ENCODE data around the gene TPCN2.

Gene TPCN2

DNA sequence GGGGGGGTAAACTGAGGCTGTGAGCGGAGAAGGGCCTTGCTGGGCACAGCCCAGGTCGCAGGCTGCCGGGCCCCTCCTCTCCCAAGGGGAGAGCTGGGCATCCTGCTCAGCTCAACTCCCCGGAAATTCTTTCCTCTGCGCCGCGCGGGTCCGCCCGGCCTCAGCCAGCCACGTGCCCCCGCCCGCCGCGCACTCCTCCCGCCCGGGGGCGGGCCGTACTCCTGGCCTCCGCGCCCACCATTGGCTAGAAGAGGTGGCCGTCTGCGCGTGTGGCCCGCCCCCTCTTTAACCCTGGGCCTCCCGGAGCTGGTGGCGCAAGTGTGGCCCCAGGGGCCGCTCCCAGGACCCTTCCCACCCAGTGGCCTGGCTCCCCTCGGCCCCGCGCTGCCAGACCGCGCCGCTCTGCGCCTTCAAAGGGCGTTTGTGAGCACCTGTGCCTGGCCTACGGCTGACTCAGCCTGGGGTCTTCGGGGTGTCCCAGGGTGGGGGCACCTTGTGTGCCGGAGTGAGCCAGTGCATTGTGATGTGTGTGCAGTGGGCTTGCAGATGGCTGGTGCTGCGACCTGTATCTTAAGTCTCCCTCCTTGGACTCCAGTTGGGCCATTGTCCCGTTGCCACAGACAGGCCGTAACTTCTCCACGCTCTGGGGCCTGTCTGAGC is 37.6 kb upstream of the TPCN2 start:
- Histone ChIP-seq H3K27me3 (ENCODE audit: insufficient read depth, low read length) (no peaks in the 10 kb centered on the region), H3K27ac (ENCODE audit: low read depth, low read length) (peak overlapping the region; percentile 86; the same call in 1 of the 2 replicates), H3K36me3 (ENCODE audit: insufficient read depth, low read length) (no peaks in the 10 kb centered on the region), H3K79me2 (ENCODE audit: control insufficient read depth, insufficient read depth, low read length, unreplicated experiment) (no peaks in the 10 kb centered on the region), H3K4me3 (ENCODE audit: low read depth, low read length) (peak overlapping the region; percentile 81), H3K4me1 (ENCODE audit: control insufficient read depth, insufficient read depth, low read length, unreplicated experiment) (peaks cover 54% of the 10 kb centered on the region), H2AFZ (ENCODE audit: low read length, unreplicated experiment) (peak overlapping the region; percentile 86)

DNA sequence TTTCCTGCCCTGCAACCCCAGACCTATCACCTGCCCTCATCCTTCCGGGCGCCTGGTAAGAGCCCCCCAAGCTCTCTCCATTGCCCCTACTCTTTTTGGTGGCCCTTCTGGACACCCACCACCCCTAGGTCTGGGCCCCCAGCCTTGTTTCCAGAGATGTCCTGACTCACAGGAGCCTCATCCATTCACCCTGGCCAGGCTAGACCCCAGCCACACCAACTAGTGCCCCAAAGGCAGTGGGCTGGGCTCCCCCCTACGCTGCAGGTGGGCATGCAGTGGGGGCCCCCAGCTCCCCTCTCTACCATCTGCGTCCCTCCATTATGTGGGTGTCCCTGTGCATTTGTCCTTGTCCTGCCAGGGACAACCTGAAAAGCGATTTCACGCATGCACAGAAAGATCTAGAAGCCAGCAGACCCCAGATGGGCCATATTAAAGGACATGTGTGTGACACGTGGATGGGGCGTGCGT is 37.1 kb upstream of the TPCN2 start:
- no peaks in the 10 kb centered on the region for H3K79me2 ChIP-seq (ENCODE audit: control insufficient read depth, insufficient read depth, low read length, unreplicated experiment)
- H3K4me1 ChIP-seq (ENCODE audit: control insufficient read depth, insufficient read depth, low read length, unreplicated experiment): peaks cover 54% of the 10 kb centered on the region
- no peak overlapping the region for H3K27ac ChIP-seq (ENCODE audit: low read depth, low read length)
- no peaks in the 10 kb centered on the region for H3K27me3 ChIP-seq (ENCODE audit: insufficient read depth, low read length)
- no peaks in the 10 kb centered on the region for H3K36me3 ChIP-seq (ENCODE audit: insufficient read depth, low read length)
- H2AFZ ChIP-seq (ENCODE audit: low read length, unreplicated experiment): no peak overlapping the region
- peak overlapping the region; percentile 81 for H3K4me3 ChIP-seq (ENCODE audit: low read depth, low read length)

DNA sequence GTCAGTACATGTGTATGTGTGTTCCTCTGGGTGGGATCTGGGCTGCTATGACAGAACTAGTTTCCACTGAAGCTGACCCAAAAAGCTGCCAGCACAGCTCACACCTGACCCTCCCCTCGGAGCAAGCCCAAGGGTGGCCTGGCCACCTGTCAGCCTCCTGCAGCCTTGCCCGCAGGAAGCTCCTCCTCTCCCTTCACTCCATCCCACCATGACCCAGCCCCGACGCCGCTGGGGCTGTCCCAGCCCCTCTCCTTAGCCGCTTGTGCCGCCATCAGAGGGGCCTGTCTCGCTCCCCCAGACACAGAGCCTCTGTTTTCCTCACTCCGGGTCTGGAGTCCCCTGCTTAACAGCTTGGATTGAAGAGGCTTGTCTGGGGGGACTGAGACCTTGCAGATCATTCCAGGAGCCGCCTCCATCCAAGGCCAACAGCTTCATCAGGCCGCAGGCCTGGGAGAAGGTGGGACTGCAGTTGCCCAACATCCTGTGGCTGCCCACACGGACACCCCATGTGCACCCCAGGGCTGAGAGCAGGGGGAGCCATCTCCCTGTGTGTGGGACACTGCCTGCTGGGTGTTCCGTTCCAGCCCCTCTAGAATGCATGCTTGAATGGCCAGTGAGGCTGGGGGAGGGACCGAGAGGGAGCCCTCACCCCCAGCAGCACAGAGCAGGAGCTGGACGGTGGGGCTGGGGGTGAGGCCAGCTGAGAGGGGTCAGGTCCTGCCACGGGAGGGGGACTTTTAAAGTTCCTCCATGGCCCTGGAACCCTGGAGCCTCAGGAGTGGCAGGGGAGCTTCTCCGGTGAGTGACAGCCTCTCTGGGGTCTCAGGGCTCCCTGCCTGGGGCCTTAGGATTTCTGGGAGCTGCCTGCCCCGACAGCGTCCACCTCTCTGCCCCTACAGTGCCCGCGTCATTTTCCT is 36.4 kb upstream of the TPCN2 start:
- Histone ChIP-seq H3K27ac (ENCODE audit: low read depth, low read length) (no peak overlapping the region), H3K4me1 (ENCODE audit: control insufficient read depth, insufficient read depth, low read length, unreplicated experiment) (peaks cover 54% of the 10 kb centered on the region), H2AFZ (ENCODE audit: low read length, unreplicated experiment) (peak overlapping the region; percentile 93), H3K27me3 (ENCODE audit: insufficient read depth, low read length) (no peaks in the 10 kb centered on the region), H3K36me3 (ENCODE audit: insufficient read depth, low read length) (no peaks in the 10 kb centered on the region), H3K79me2 (ENCODE audit: control insufficient read depth, insufficient read depth, low read length, unreplicated experiment) (no peaks in the 10 kb centered on the region), H3K4me3 (ENCODE audit: low read depth, low read length) (peak overlapping the region; percentile 81)

DNA sequence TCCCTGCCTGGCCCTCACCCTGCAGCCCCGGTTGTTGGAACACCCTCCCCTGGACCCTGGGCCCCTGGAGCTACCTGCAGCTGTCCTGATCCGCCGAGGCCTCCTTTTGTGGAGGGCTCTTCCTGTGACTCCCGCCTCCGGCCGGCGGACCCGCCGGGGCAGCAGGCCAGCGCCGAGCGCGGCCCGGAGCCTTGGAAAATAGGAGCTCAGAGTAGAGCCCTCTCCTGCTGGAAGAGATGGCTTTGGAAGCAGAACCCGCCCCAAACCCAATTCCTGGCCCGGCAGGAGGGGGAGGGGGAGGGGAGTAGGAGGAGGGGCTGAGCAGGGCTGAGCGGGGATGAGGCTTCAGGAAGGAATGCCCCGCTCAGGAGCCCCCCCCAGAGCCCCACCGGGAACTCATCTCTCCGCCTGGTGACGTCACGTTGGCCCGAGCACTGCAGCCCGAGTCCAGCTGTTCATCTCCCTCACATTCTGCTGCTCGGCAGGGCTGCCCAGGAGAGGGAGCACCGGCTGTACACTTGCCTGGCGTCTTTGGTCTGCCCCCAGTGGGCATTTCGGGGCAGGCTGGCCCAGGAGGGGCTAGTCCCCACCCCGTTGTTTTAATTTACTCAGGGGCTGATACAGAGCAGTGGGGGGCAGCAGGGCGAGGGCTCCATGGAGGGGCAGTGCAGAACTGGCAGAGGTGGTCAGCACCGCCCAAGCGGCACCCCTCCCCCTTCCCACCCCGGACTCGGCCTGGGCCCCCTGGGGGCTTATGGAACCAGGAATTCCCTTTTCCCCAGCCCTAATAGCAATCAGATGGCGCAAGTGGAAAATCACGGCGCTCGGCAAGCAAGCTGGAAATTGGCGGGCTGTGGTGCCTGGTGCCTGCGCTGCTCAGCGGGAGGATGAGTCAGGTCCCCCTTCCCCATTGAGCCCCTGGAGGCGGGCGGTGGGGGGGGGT is 35.5 kb upstream of the TPCN2 start, which contains the start of gene MRGPRF:
MRGPRF (minus strand) TSS at position 238 of the 943 bp plus-strand sequence. CDS start 3,345 bp downstream, outside the sequence.
- peak within 1 kb of the TSS; percentile 81 for H3K4me3 ChIP-seq (ENCODE audit: low read depth, low read length)

DNA sequence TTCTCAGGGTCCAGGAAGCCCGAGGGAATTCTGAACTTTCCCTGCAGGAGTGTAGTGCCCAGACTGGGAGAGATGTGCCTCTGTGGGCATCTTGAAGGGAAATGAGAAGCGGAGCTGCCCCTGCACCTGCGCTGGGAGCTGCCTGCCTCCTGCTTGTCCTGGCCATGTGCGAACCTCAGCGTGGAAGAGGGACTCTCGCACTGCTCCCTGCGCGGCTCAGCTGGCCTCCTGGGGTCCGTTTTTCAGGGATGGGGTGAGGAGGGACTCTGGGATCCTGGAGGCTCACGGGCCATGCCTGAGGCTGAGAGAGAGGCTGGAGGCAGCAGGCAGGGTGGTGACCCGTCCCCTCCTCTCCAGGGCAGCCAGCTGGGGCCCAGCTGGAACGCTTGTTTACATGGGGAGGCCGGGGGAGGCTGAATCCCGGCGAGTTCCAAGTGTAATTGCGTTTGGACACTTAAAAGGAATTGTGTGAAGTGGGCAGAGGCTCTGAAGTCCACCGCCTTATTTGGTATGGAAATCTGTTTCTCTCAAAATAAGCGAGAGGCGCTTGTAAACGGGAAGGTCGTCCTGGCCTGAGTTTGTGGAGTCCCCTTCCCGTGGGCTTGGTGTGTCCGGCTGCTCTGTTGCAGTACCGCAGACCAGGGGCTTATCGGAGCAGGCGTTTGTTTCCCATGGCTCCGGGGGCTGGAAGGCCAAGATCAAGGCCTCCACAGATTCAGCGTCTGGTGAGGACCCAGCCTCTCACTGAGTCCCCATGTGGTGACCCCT is 34.5 kb upstream of the TPCN2 start:
- Histone ChIP-seq H2AFZ (ENCODE audit: low read length, unreplicated experiment) (no peak overlapping the region), H3K4me1 (ENCODE audit: control insufficient read depth, insufficient read depth, low read length, unreplicated experiment) (peaks cover 36% of the 10 kb centered on the region), H3K79me2 (ENCODE audit: control insufficient read depth, insufficient read depth, low read length, unreplicated experiment) (no peaks in the 10 kb centered on the region), H3K27me3 (ENCODE audit: insufficient read depth, low read length) (no peaks in the 10 kb centered on the region), H3K27ac (ENCODE audit: low read depth, low read length) (no peak overlapping the region), H3K4me3 (ENCODE audit: low read depth, low read length) (no peak overlapping the region), H3K36me3 (ENCODE audit: insufficient read depth, low read length) (no peaks in the 10 kb centered on the region)

More for the DNA sequence above, 35.5 kb upstream of the TPCN2 start, which contains the start of gene MRGPRF:
- Histone ChIP-seq H3K4me1 (ENCODE audit: control insufficient read depth, insufficient read depth, low read length, unreplicated experiment) (peaks cover 45% of the 10 kb centered on the region), H2AFZ (ENCODE audit: low read length, unreplicated experiment) (peak within 1 kb of the TSS; percentile 93), H3K27ac (ENCODE audit: low read depth, low read length) (no peak within 1 kb of the TSS), H3K79me2 (ENCODE audit: control insufficient read depth, insufficient read depth, low read length, unreplicated experiment) (no peaks in the 10 kb centered on the region), H3K36me3 (ENCODE audit: insufficient read depth, low read length) (no peaks in the 10 kb centered on the region), H3K27me3 (ENCODE audit: insufficient read depth, low read length) (no peaks in the 10 kb centered on the region)

DNA sequence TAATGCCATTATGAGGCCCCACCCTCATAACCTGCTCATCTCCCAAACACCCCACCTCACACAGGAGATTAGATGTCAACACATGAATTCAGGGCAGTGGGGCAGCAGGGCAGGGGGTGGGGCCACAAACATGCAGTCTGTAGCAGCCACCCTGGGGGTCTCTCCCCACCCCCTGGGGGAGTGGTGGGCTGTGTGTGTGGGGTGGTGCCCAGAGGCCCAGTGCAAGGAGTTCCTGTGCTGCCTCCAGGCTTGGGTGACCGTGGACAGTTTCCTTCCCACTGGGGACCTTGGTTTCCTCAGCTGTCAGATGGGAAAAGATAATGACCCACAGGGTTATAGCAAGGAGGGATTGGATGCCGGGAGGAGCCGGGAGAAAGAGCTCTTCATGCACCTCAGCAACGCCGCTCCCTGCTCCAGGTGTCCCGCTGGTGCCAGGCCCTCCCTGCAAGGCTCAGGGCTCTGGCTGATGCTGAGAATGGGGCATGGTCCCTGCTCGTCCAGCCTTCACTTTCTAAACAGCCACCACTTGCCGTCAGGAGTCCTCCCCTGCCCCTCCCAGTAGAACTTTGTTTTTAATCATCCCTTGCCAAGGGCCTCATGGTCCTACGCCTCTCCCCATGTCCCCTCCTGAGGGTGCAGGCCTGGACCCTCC is 33.7 kb upstream of the TPCN2 start:
- Histone ChIP-seq H3K4me3 (ENCODE audit: low read depth, low read length) (no peak overlapping the region), H2AFZ (ENCODE audit: low read length, unreplicated experiment) (no peak overlapping the region), H3K27ac (ENCODE audit: low read depth, low read length) (no peak overlapping the region), H3K79me2 (ENCODE audit: control insufficient read depth, insufficient read depth, low read length, unreplicated experiment) (no peaks in the 10 kb centered on the region), H3K36me3 (ENCODE audit: insufficient read depth, low read length) (no peaks in the 10 kb centered on the region), H3K27me3 (ENCODE audit: insufficient read depth, low read length) (no peaks in the 10 kb centered on the region), H3K4me1 (ENCODE audit: control insufficient read depth, insufficient read depth, low read length, unreplicated experiment) (peaks cover 28% of the 10 kb centered on the region)

DNA sequence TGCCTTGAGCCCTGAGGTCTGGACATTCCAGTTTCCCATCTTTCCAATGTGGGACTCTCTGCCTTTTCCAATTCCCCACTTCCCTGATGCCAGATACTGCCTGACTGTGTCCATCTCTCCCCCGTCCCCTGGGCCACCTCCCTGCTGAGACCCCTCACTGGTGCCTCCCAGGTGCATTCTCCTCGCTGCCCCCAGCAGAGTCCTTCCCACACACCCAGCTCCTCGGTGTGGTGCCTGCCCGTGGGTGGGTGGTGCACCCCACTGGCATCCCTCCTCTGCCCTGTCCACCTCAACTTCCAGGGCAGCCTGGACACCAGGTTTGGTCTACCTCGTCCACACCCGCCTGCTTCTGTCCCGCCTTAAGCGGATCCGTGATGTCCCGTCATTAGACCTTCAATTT is 30.8 kb upstream of the TPCN2 start:
- Histone ChIP-seq H3K27me3 (ENCODE audit: insufficient read depth, low read length) (no peaks in the 10 kb centered on the region), H3K4me3 (ENCODE audit: low read depth, low read length) (no peak overlapping the region), H3K79me2 (ENCODE audit: control insufficient read depth, insufficient read depth, low read length, unreplicated experiment) (no peaks in the 10 kb centered on the region), H3K36me3 (ENCODE audit: insufficient read depth, low read length) (no peaks in the 10 kb centered on the region), H3K27ac (ENCODE audit: low read depth, low read length) (no peak overlapping the region), H3K4me1 (ENCODE audit: control insufficient read depth, insufficient read depth, low read length, unreplicated experiment) (peaks cover 5% of the 10 kb centered on the region), H2AFZ (ENCODE audit: low read length, unreplicated experiment) (no peak overlapping the region)

DNA sequence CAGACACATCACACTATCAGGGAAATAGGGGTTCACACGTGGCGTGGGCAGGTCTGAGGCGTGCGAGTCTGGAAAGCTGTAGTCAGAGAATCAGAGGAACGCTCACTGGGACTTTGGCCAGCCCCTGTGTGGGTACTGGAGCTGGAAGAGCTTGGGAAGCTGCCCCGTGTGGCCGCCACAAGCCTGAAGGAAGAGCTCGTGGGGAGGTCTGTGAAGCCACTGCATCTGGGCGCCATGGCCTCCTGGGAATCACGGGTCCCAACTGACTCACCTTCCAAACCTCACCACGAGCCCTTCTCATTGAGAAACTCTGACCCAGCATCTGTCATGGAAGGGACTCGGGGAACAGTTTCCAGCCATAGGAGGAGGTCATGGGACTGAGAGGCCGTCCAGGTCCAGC is 29.8 kb upstream of the TPCN2 start:
- Histone ChIP-seq H3K4me1 (ENCODE audit: control insufficient read depth, insufficient read depth, low read length, unreplicated experiment) (no peaks in the 10 kb centered on the region), H3K27ac (ENCODE audit: low read depth, low read length) (no peak overlapping the region), H2AFZ (ENCODE audit: low read length, unreplicated experiment) (no peak overlapping the region), H3K36me3 (ENCODE audit: insufficient read depth, low read length) (no peaks in the 10 kb centered on the region), H3K79me2 (ENCODE audit: control insufficient read depth, insufficient read depth, low read length, unreplicated experiment) (no peaks in the 10 kb centered on the region), H3K27me3 (ENCODE audit: insufficient read depth, low read length) (no peaks in the 10 kb centered on the region), H3K4me3 (ENCODE audit: low read depth, low read length) (no peak overlapping the region)

DNA sequence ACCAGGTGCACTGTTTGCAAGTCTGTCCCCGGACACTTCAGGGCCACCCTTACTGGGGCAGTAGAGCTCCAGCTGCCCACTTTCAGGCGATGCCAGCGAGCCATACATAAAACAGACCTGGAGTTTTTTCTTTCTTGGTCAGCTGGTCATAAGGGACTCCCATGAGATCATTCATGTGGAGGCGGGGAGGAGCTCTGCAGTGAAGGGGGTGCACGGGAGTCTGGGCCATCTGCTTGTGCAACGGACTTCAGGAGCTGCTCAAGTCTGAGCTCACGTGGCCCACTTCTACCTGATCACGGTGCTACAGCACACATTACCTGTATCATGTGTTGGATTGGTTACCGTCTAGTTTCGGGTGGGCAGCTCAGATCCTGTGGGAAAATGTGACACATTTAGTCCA is 26.5 kb upstream of the TPCN2 start:
- H3K27ac ChIP-seq (ENCODE audit: low read depth, low read length): no peak overlapping the region
- H3K79me2 ChIP-seq (ENCODE audit: control insufficient read depth, insufficient read depth, low read length, unreplicated experiment): no peaks in the 10 kb centered on the region

More for the DNA sequence above, 26.5 kb upstream of the TPCN2 start:
- H3K4me1 ChIP-seq (ENCODE audit: control insufficient read depth, insufficient read depth, low read length, unreplicated experiment): no peaks in the 10 kb centered on the region
- H3K4me3 ChIP-seq (ENCODE audit: low read depth, low read length): no peak overlapping the region
- no peaks in the 10 kb centered on the region for H3K36me3 ChIP-seq (ENCODE audit: insufficient read depth, low read length)
- H3K27me3 ChIP-seq (ENCODE audit: insufficient read depth, low read length): no peaks in the 10 kb centered on the region
- no peak overlapping the region for H2AFZ ChIP-seq (ENCODE audit: low read length, unreplicated experiment)
